HG03064 (cell line): ENCODE data around the gene GFER.
"Not testable (repeated sequence)": the region's sequence is repeated elsewhere in the genome, so short reads cannot be mapped to it uniquely, and the experiment has no call there.

ENCODE experiments used
- ATAC-seq: cut with Tn5 transposase; IDR thresholded peaks from one replicate; pipeline ENCODE4 v1.9.1; 2021; ENCODE audit warnings: low read depth; ENCODE audit not compliant: unreplicated experiment

Gene GFER

GRCh38 chr16:1957434-1958142 lies 26.4 kb upstream of the GFER start:
- not testable (repeated sequence) for ATAC-seq

GRCh38 chr16:1958143-1958491 lies 25.9 kb upstream of the GFER start:
- not testable (repeated sequence) for ATAC-seq

GRCh38 chr16:1958715-1959268 lies 25.2 kb upstream of the GFER start:
- no peak for ATAC-seq

GRCh38 chr16:1959269-1960039 lies 24.5 kb upstream of the GFER start, which contains the start of gene NDUFB10:
TSS of gene NDUFB10 (plus strand) at chr16:1959538. CDS start at chr16:1959625, 87 bp downstream.
- no peak for ATAC-seq

GRCh38 chr16:1960665-1961630 lies 23.0 kb upstream of the GFER start:
- ATAC-seq: no peak

- ATAC-seq: no peak
Measured at GRCh38 chr16:1961651-1962067, 22.3 kb upstream of the GFER start.

- ATAC-seq: not testable (repeated sequence)
Measured at GRCh38 chr16:1962161-1963153, 21.5 kb upstream of the GFER start.

- peak; percentile 8 for ATAC-seq
Measured at GRCh38 chr16:1963806-1964505, 20.0 kb upstream of the GFER start.

- peak; percentile 68 for ATAC-seq
Measured at GRCh38 chr16:1964506-1965395, 19.2 kb upstream of the GFER start, which contains the start of gene RPS2. TSS of gene RPS2 (minus strand) at chr16:1964826. CDS start at chr16:1964625, 201 bp downstream.

GRCh38 chr16:1965396-1966001 lies 18.5 kb upstream of the GFER start:
- ATAC-seq: no peak

GRCh38 chr16:1966460-1966859 lies 17.5 kb upstream of the GFER start, which contains the start of gene RNF151:
TSS of gene RNF151 (plus strand) at chr16:1966856. CDS start at chr16:1966882, 26 bp downstream.
- no peak for ATAC-seq

- ATAC-seq: no peak
Measured at GRCh38 chr16:1968146-1968953, 15.6 kb upstream of the GFER start.

- ATAC-seq: peak; percentile 53
Measured at GRCh38 chr16:1971796-1972489, 12.1 kb upstream of the GFER start, which contains the start of gene TBL3. TSS of gene TBL3 (plus strand) at chr16:1972053. CDS start at chr16:1972165, 112 bp downstream.

- ATAC-seq: no peak
Measured at GRCh38 chr16:1972490-1972877, 11.5 kb upstream of the GFER start.

GRCh38 chr16:1973461-1974156 lies 10.4 kb upstream of the GFER start:
- no peak for ATAC-seq
